Cerebellar cortex (tissue), 1 donor: Measurements from ENCODE around the gene SCYGR8.
"Not testable (repeated sequence)": the region's sequence is repeated elsewhere in the genome, so short reads cannot be mapped to it uniquely, and the experiment has no call there.

Experiments used
- DNase-seq: peaks from one replicate; pipeline ENCODE4 v3.0.0-alpha.2; 2015; ENCODE audit warnings: low spot score

The SCYGR8 gene

GRCh38 chr2:227745594-227745993 lies at the start of gene SCYGR8:
SCYGR8 (plus strand) TSS chr2:227745894; CDS start chr2:227745894, 0 bp downstream.
- no peak for DNase-seq

- no peak for DNase-seq
These were observed 48.6 kb upstream of the SCYGR8 start for GRCh38 chr2:227696990-227697679.

GRCh38 chr2:227701556-227701955 lies 44.1 kb upstream of the SCYGR8 start:
- no peak for DNase-seq

GRCh38 chr2:227703280-227703732 lies 42.4 kb upstream of the SCYGR8 start:
- no peak for DNase-seq

GRCh38 chr2:227703961-227704360 lies 41.7 kb upstream of the SCYGR8 start:
- no peak for DNase-seq

- no peak for DNase-seq
These were observed 38.8 kb upstream of the SCYGR8 start for GRCh38 chr2:227706859-227707258.

GRCh38 chr2:227707390-227707789 lies 38.3 kb upstream of the SCYGR8 start:
- DNase-seq, result no peak

GRCh38 chr2:227710986-227711385 lies 34.7 kb upstream of the SCYGR8 start:
- no peak for DNase-seq

- no peak for DNase-seq
These were observed 32.4 kb upstream of the SCYGR8 start for GRCh38 chr2:227713291-227713690.

- DNase-seq, result no peak
These were observed 29.2 kb upstream of the SCYGR8 start for GRCh38 chr2:227716501-227716900.

GRCh38 chr2:227717687-227718567 lies 27.8 kb upstream of the SCYGR8 start, which contains the start of gene SLC19A3:
SLC19A3 (minus strand) TSS chr2:227718028; CDS start chr2:227702318, 15,710 bp downstream.
- DNase-seq, result peak; percentile 25

GRCh38 chr2:227719641-227720040 lies 26.1 kb upstream of the SCYGR8 start:
- no peak for DNase-seq

- DNase-seq, result no peak
These were observed 25.0 kb upstream of the SCYGR8 start for GRCh38 chr2:227720680-227721079.

- DNase-seq, result not testable (repeated sequence)
These were observed 22.9 kb upstream of the SCYGR8 start for GRCh38 chr2:227722821-227723220.

GRCh38 chr2:227724394-227725039 lies 21.2 kb upstream of the SCYGR8 start, which contains the start of gene SCYGR6:
SCYGR6 (minus strand) TSS chr2:227724757; CDS start chr2:227724757, 0 bp downstream.
- DNase-seq, result no peak

GRCh38 chr2:227728035-227728434 lies 17.7 kb upstream of the SCYGR8 start, which contains the start of gene SCYGR7:
SCYGR7 (plus strand) TSS chr2:227728335; CDS start chr2:227728335, 0 bp downstream.
- no peak for DNase-seq

GRCh38 chr2:227739351-227739750 lies 6.3 kb upstream of the SCYGR8 start:
- no peak for DNase-seq

GRCh38 chr2:227740705-227741104 lies 5.0 kb upstream of the SCYGR8 start:
- not testable (repeated sequence) for DNase-seq

- no peak for DNase-seq
These were observed 2.4 kb downstream of the SCYGR8 start for GRCh38 chr2:227748079-227748478.

GRCh38 chr2:227756261-227756660 lies 10.6 kb downstream of the SCYGR8 start:
- not testable (repeated sequence) for DNase-seq

GRCh38 chr2:227759411-227760118 lies 13.9 kb downstream of the SCYGR8 start:
- no peak for DNase-seq
